GM19239 (cell line): ENCODE data around the gene RUBCN.
"Not testable (repeated sequence)": the region's sequence is repeated elsewhere in the genome, so short reads cannot be mapped to it uniquely, and the experiment has no call there.

Experiments used
- DNase-seq: peaks from one replicate; pipeline ENCODE4 v3.0.0; 2011; ENCODE audit warnings: low spot score; ENCODE audit not compliant: insufficient read length
- FAIRE-seq: peaks from 2 replicates; lab custom pipeline; 2011; peaks lifted over from hg19 to GRCh38; lab: Jason Lieb, UNC

The RUBCN gene

DNA sequence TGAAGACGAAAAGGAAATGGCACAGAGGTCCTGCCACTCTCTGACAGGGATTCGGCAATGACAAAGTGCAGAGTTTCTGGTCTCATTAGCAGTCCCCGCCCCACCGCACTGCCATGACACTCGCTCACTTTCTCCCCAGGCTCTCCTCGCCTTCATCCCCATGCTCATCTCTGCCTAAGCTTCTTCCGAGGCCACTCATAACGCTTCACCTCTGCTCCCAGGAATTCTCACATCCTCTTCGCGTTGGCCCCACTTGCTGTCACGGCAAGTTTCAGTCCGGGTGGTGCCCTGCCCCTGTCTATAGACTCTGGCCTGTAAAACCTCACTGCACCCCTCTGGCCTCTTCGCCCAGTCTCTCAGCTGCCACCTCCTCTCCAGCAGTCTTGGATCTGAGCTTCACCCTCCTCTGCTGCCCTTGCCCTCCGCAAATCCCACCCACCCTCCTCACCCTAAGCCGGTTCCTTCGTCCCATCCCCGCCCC lies 654 bp downstream of the RUBCN start:
- FAIRE-seq (peak; percentile 90), DNase-seq (no peak)

DNA sequence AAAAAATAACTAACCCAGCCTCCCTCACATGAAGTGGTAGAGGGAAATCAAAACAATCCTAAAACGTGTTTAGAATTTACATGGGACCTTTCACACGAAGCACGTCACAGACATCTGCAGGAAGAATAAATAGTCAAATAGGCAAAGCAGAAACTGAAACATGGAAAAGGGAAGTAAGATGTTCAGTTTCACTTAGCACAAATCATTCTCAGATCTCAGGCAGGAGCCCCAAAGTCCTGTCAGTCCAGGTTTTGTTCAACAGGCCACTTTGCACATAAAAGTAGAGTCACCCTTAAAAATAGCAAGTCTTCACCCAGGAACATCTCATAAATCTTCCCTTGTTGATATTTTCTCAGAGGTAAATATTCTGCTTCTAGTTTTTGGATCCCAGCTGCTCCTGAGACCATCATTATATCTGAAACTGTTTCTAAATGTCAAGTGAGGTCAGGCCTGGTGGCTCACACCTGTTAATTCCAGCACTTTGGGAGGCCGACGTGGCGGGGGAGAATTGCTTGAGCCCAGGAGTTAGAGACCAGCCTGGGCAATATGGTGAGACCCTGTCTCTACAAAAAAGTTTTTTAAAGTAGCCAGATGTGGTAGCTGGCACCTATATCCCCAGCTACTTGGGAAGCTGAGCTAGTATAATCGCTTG lies 1.9 kb downstream of the RUBCN start:
- peak; percentile 90 for FAIRE-seq
- no peak for DNase-seq

DNA sequence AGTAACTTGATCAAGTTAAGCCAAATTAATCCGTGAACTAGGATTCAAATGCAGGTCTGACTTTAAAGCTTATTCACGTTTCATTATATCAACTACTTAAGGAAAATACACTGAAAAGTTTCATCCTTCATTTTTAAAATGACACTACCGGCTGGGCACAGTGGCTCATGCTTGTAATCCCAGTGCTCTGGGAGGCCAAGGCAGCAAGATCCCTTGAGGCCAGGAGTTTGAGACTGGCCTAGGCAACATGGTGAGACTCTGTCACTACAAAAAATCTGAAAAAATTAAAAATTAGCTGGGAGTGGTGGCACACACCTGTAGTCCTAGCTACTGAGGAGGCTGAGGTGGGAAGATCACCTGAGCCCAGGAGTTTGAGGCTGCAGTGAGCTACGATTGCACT lies 3.7 kb downstream of the RUBCN start:
- no peak for FAIRE-seq
- DNase-seq, result no peak

DNA sequence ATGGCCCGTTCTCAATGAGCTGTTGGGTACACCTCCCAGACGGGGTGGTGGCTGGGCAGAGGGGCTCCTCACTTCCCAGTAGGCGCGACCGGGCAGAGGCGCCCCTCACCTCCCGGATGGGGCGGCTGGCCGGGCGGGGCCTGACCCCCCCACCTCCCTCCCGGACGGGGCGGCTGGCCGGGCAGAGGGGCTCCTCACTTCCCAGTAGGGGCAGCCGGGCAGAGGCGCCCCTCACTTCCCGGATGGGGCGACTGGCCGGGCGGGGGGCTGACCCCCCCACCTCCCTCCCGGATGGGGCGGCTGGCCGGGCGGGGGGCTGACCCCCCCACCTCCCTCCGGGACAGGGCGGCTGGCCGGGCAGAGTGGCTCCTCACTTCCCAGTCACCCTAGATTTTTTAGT lies 5.2 kb downstream of the RUBCN start:
- not testable (repeated sequence) for DNase-seq, FAIRE-seq

DNA sequence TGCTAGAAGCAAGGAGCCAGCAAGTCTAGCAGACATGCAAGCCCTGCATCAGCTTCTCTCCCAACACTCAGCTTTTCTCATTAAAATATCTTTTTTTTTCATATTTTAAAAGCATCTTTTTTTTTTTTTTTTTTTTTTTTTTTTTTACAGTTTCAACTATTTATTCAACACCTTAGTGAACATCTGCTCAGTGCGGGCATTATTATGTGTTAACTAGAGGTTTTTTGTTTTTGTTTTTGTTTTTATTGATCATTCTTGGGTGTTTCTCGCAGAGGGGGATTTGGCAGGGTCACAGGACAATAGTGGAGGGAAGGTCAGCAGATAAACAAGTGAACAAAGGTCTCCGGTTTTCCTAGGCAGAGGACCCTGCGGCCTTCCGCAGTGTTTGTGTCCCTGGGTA lies 5.9 kb downstream of the RUBCN start:
- not testable (repeated sequence) for DNase-seq, FAIRE-seq

DNA sequence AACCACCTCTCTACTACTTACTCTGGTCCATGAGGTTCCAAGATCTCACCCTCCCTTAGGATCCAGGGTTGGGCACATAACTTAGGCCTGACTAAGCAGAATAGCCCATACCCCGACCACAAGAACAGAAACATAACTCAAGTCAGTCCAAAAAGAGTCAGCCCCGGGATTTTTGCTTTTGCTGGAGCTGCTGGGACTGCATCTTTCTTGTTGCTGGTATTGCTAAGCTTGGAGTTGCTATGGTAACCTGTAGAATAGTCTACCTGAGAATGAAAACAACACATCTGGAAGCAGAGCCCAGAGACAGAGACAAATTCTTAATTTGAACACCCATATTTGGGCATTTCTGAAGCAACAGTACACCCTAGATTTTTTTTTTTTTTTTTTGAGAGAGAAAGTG lies 6.5 kb downstream of the RUBCN start:
- DNase-seq (no peak), FAIRE-seq (peak; percentile 21)

DNA sequence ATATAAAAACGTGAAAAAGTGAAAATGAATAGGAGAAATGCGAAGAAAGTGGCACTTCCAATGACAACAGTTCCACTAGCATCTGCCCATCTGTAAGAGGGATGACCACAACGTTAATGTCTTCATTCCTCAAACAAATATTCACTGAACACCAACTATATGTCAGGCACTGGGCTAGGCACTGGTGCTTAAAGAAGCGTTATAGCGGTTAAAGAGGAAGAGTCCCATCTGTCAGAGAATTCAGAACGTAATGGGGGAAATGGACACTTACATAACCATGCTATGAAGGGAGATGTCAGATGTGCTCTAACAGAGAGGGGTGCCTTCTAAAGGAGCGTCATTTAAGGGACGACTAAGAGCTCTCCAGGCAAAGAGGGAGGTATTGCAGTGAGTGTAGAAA lies 8.2 kb downstream of the RUBCN start:
- DNase-seq, result no peak
- FAIRE-seq, result no peak

DNA sequence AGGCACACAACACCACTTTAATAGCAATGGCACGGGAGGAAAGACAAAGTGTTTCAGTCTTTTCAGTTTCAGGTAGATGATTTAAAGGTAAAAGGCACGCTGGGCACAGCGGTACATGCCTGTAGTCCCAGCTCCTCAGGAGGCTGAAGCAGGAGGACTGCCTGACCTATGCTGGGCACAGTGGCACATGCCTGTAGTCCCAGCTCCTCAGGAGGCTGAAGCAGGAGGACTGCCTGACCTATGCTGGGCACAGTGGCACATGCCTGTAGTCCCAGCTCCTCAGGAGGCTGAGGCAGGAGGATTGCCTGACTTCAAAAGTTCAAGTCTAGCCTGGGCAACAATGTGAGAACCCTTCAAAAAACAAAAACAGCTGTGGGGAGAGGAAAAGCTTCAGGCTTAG lies 8.8 kb downstream of the RUBCN start:
- FAIRE-seq, DNase-seq: not testable (repeated sequence)

DNA sequence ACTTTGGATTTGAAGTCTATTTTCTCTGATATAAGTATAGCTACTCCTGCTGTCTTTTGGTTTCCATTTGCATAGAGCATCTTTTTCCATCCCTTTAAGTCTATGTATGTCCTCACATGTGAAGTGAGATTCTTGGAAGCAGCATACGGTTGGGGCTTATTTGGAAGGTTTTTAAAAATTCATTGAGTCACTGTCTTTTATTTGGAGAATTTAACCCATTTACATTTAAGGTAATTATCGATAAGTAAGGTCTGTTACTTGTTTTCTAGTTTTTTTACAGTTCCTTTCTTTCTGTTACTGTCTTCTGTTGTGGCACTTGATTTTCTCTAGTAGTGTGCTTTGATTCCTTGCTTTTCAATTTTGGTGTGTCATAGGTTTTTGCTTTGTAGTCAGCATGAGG lies 14.0 kb downstream of the RUBCN start:
- no peak for DNase-seq
- no peak for FAIRE-seq

DNA sequence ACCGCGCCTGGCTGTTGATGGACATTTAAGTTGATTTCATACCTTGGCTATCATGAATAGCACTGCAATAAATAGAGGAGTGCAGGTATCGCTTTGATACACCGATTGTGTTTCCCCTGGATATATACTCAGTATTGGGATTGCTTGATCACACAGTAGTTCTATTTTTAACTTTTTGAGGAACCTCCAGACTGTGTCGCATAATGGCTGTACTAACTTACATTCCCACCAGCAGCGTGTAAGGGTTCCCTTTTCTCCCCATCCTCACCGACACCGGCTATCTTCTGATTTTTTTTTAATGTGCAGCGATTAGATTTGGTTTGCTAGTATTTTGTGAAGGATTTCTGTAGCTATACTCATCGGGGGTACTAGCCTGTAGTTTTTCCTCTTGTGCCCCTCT lies 16.0 kb downstream of the RUBCN start:
- FAIRE-seq (no peak), DNase-seq (no peak)

DNA sequence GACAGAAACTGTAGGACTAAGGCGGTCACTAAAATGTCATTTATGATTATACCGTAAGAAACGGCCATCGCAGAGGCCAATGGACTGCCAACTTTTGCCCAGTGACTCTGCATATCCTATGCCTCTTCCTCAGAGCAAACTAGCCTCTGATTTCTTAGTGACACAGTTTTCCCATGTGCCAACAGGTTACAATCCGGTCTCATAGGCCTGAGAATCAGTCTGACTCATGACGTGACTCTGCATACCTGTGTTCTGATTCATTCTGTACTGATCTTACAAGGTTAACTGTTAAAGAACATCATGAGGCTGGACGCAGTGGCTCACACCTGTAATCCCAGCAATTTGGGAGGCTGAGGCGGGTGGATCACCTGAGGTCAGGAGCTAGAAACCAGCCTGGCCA lies 17.8 kb downstream of the RUBCN start:
- DNase-seq (no peak), FAIRE-seq (no peak)

DNA sequence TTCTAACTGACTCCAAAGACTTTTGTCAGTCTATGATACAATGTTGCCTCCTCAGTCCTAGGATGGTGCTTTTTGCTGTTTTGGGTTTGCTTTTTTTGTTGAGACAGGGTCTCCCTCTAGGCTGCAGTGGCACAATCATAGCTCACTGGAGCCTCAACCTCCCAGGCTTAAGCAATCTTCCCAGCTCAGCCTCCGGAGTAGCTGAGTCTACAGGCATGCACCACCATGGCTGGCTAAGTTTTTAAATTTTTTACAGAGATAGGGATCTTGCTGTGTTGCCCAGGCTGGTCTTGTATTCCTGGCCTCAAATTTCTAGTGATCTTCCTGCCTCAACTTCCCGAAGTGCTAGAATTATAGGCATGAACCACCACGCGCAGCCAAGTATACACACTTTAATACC lies 22.5 kb downstream of the RUBCN start:
- FAIRE-seq, result no peak
- no peak for DNase-seq

DNA sequence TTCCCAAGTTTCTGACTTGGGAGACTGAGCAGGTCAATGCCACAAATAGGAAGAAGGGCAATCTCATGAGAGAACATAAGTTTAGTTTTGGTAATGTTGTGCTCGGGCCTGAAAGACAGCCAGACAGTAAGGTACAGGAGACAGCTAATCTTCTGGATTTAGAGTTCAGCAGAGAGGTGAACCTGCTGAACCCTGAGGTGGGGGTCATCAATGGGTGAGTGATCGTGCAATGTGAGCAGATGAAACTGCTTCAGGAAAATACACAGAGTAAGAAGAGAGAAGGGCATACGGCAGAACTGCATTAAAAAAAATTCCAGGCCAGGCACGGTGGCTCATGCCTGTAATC lies 23.3 kb downstream of the RUBCN start:
- DNase-seq (no peak), FAIRE-seq (peak; percentile 78)

DNA sequence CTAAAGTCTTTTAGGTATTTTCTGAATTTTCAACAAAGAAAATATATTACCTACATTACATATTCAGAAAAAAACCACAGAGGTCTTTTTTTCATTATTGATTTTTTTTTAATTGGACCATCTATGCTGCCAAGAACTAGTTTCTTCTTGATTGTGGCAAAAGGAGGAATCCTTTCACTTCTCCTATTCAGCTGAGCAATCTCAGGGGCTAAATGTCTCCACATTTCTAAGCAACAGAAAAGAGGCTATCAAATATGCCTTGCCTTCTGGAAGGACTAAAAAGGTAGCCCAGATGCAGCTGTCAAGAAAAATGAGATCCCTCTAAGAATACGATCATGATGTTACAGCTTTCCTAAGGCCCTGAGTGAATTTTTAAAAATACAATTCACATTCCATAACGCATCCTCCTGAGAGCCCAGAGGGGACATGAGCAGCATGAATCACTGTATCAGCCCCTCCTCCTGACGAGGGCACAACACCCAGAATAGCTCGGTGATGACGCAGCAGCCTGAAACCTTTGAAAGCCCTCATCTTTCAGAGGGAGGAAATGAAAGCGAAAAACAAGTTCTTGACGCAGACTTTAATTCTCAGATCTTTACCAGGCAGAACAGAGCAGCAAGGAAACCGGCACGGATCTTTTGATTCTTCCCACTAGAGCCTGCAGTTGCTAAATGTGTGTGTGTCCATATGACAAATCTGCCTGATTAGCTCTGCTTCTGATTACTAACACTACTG lies 24.6 kb downstream of the RUBCN start:
- FAIRE-seq (peak; percentile 98), DNase-seq (no peak)

DNA sequence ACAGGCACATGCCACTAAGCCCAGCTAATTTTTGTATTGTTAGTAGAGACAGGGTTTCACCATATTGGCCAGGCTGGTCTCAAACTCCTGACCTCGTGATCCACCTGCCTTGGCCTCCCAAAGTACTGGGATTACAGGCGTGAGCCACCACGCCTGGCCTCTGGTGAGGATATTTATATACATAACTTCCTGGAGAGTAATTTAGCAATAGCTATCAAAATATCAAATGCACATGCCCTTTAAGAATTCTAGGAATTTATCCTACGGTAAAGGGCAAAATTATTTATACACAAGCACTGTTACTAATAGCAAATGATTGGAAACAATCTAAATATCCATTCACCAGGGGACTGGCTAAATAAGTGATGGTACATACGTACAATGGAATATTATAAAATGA lies 25.7 kb downstream of the RUBCN start:
- not testable (repeated sequence) for FAIRE-seq, DNase-seq

DNA sequence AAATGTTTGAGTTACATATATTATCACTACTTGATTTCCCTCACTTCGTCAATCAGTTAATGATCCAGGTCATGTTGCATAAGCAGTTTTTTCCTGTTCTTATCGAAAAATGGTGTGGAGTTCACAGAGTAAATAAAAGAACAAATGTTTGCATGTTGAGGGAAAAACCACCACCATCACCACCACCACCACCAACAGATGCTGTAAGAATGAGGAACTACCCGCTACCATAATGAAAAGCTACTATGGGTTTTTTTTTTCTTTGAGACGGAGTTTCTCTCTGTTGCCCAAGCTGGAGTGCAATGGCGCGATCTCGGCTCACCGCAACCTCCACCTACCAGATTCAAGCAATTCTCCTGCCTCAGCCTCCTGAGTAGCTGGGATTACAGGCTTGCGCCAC lies 27.6 kb downstream of the RUBCN start:
- FAIRE-seq, result peak; percentile 42
- no peak for DNase-seq

DNA sequence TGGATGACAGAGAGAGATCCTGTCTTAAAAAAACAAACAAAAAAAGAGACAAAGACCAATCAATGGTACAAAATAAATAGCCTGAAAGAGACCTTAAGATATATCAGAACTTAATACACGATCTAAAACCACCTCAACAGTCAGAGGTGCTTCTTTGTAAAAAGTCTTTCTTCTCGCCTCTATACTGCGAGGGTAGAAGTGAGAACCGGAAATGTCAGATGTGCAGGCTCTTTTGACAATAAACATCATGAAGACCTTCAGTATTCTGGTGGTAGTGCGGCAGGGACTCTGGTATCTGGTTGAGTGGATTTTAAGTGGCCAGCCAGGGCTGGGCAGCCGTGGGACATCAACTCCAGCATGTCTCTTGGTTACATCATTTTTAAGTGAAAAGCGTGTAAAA lies 30.0 kb downstream of the RUBCN start:
- DNase-seq, result no peak
- FAIRE-seq, result peak; percentile 40

DNA sequence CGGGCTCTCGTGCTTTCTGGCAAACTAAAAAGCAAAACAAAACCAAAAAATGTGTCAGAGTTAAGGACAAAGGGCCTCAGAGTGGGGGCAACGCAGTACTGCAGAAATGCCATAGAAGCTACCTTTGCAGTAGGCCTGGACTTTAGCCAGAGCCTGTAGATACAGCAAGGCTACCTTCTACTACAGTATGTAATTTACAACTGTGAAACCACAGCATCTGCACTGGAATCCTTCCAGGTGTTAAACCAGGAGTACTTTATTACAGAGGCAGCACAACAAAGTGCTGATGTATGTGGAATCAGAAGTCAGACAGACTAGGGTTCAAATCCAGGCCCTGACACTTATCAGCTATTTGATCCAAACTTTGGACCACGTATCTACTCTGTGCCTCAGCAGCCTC lies 34.9 kb downstream of the RUBCN start:
- FAIRE-seq, result no peak
- no peak for DNase-seq

DNA sequence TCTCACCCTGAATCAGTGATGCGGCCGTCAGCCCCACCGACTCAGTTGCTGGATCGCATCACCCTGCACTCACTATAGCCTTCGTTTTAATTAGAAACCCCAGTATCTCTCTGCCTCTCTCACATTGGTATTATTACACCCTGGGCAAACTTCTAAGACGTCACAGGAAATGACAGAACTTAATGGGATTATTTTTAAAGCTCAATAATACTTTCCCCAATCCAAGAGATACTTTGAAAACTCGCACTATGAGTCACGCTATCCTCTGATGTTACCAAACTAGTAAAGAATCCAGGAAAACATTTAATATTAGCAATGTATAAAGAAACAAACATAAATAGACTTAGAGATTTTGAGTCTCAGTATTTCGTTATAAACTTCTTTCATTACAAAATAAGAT lies 36.6 kb downstream of the RUBCN start:
- DNase-seq, result no peak
- FAIRE-seq, result no peak

DNA sequence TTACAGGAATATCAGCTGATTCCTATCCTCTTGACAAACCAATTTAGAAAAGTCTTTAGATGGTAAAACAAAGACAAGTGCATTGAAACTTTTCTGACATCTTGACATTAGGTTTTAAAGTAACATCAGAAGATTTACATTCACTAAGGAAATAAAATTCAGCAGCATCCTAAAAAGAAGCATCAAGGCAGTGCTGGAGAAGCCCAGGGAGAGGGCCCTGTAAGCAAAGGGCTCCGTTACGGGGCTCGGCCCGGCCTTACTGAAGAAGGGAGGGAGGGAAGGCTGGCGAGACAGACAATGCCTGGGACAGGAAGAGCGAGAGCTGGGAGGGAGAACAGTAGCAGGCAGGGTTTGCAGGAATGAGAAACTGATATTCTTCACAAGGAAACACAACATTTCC lies 39.3 kb downstream of the RUBCN start:
- FAIRE-seq, result no peak
- no peak for DNase-seq

DNA sequence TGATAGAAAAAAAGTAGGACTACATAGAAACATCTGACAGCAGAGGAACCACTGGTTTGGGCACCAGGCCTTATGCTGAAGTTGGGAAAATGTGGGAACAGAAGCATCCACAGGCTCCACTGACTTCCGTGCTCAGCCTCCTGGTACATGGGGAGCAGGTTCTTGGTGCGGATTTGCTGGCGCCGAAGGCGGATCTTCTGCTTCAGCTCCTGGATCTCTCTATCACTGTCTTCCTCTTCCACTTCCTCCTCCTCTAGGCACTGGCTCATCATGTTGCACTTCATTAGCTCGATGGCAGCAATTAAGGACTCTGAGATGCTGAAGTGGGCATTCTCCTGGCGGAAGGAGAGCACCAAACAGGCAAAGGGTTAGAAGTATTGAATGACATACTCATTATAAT lies 42.5 kb downstream of the RUBCN start:
- DNase-seq (no peak), FAIRE-seq (no peak)

DNA sequence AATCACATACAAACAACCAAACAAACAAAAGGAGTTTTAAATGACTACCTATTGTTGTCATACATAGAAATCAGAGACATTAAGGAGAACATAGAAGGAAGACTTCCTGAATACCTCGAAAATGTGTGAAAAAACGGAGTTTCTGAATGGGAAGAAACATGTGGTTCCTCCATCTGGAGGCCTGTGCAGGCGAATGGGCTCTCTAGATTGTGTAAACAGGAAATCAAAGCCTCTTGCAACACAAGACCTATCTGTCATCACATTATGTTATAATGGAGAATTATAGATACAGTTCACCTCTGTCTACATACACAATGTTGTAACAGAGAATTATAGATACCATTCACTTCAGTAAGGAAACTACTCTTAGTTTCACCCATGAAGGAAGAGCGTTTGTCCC lies 44.1 kb downstream of the RUBCN start:
- no peak for DNase-seq
- no peak for FAIRE-seq
